ENCODE data around the gene UBE2I. TPM values are rescaled to one million over a fixed set of nuclear protein-coding genes. Genes with fewer than 3 reads are reported as not detected.

Gene UBE2I
- total RNA-seq, 1 experiment from 2014 or later, result 212 TPM

DNA sequence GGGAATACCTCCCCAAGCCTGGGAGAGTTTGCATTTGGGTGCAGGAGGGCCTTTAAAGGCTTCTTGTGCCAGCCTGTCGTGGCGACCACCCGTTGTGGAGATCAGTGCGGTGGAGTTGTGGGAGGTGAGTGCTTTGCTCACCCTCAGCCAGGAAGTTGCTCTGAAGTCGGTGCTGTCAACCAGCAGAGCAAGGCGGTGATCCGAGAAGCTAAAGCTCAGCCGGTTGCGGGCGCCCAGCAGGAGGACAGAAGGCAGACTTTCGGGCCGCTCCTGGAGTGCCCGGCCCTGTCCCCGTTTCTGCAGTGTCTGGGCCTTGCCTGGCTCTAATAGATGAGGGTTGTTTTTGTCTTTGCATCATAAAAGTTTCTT, 1.4 kb downstream of the UBE2I start:
- peak overlapping the region; percentile 100; the same call in 1 of the 2 replicates for H3K27ac ChIP-seq (ENCODE audit: low read depth, low read length)
- RAD21 ChIA-PET (ENCODE audit: low non-redundant PET in 1 of 2, low total read pairs in 2 of 2, uncharacterized antibody in 2 of 2, unreplicated experiment in 2 of 2), result no interaction called here

More for the DNA sequence above, 1.4 kb downstream of the UBE2I start:
- H3K9me2 ChIP-seq (ENCODE audit: insufficient read depth), result no peaks in the 10 kb centered on the region
- ChIA-PET CTCF (no interaction called here), POLR2A (no interaction called here)
- H3K79me2 ChIP-seq (ENCODE audit: insufficient read depth, low read length), result peaks cover 60% of the 10 kb centered on the region
- H4K20me1 ChIP-seq (ENCODE audit: insufficient read depth), result peaks cover 29% of the 10 kb centered on the region; the same call in 1 of the 2 replicates
- H2AFZ ChIP-seq (ENCODE audit: low read depth, low read length, poor library complexity, severe bottlenecking), result no peak overlapping the region
- BruUV-seq (replicated peaks), result no TSS peak
- TF ChIP-seq EZH2phosphoT487 (IDR thresholded peaks at IDR 0.05; ENCODE audit: borderline replicate concordance) (no peak), EGR1 (IDR thresholded peaks at IDR 0.05; ENCODE audit: low read depth) (no peak), RAD21 (IDR thresholded peaks at IDR 0.05; ENCODE audit: low read depth) (no peak), SP1 (IDR thresholded peaks at IDR 0.05; ENCODE audit: low read depth) (no peak), FOSL1 (IDR thresholded peaks at IDR 0.05; ENCODE audit: low read depth) (no peak), POLR2A (IDR thresholded peaks at IDR 0.05; ENCODE audit: borderline replicate concordance, extremely low read depth, insufficient read depth, insufficient read length) (no peak), SRF (IDR thresholded peaks at IDR 0.05; ENCODE audit: low read depth) (no peak), CEBPB (IDR thresholded peaks at IDR 0.05; ENCODE audit: low read depth) (no peak)
- TF ChIP-seq, protein P1, sequence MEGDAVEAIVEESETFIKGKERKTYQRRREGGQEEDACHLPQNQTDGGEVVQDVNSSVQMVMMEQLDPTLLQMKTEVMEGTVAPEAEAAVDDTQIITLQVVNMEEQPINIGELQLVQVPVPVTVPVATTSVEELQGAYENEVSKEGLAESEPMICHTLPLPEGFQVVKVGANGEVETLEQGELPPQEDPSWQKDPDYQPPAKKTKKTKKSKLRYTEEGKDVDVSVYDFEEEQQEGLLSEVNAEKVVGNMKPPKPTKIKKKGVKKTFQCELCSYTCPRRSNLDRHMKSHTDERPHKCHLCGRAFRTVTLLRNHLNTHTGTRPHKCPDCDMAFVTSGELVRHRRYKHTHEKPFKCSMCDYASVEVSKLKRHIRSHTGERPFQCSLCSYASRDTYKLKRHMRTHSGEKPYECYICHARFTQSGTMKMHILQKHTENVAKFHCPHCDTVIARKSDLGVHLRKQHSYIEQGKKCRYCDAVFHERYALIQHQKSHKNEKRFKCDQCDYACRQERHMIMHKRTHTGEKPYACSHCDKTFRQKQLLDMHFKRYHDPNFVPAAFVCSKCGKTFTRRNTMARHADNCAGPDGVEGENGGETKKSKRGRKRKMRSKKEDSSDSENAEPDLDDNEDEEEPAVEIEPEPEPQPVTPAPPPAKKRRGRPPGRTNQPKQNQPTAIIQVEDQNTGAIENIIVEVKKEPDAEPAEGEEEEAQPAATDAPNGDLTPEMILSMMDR (IDR thresholded peaks at IDR 0.05 in 2 of 3, conservative IDR thresholded peaks at IDR 0.05 in 1 of 3; ENCODE audit: borderline replicate concordance in 1 of 3, insufficient read depth in 1 of 3, low read depth in 2 of 3, low read length in 2 of 3), result no peak
- TF ChIP-seq, protein P2, sequence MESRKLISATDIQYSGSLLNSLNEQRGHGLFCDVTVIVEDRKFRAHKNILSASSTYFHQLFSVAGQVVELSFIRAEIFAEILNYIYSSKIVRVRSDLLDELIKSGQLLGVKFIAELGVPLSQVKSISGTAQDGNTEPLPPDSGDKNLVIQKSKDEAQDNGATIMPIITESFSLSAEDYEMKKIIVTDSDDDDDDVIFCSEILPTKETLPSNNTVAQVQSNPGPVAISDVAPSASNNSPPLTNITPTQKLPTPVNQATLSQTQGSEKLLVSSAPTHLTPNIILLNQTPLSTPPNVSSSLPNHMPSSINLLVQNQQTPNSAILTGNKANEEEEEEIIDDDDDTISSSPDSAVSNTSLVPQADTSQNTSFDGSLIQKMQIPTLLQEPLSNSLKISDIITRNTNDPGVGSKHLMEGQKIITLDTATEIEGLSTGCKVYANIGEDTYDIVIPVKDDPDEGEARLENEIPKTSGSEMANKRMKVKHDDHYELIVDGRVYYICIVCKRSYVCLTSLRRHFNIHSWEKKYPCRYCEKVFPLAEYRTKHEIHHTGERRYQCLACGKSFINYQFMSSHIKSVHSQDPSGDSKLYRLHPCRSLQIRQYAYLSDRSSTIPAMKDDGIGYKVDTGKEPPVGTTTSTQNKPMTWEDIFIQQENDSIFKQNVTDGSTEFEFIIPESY (IDR thresholded peaks at IDR 0.05; ENCODE audit: extremely low read depth, insufficient replicate concordance, low read length), result no peak
- TF ChIP-seq, protein P3, sequence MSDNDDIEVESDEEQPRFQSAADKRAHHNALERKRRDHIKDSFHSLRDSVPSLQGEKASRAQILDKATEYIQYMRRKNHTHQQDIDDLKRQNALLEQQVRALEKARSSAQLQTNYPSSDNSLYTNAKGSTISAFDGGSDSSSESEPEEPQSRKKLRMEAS (IDR thresholded peaks at IDR 0.05), result no peak
- H3K36me3 ChIP-seq (ENCODE audit: control insufficient read depth in 1 of 2, insufficient read depth in 2 of 2, low read length in 2 of 2), result peaks cover 16 to 34% of the 10 kb centered on the region in 2 experiments
- intact Hi-C loops (cut with micrococcal nuclease), result no loop called here
- H3K4me2 ChIP-seq (ENCODE audit: low read length), result peak overlapping the region; percentile 94
- H3K4me1 ChIP-seq (ENCODE audit: control insufficient read depth in 1 of 2, insufficient read depth in 2 of 2, low read length in 2 of 2), result peaks cover 11 to 46% of the 10 kb centered on the region in 2 experiments
- ATAC-seq (no peak), DNase-seq (ENCODE audit: low read depth, low spot score) (no peak)
- H3K27me3 ChIP-seq (ENCODE audit: insufficient read depth, low read length), result no peaks in the 10 kb centered on the region
- peak overlapping the region; percentile 98 to 99 for H3K4me3 ChIP-seq (replicated peaks in 1 of 2; ENCODE audit: low read depth in 1 of 2, low read length in 2 of 2)
- H3K9me3 ChIP-seq (ENCODE audit: control insufficient read depth in 1 of 2, insufficient read depth in 1 of 2, low read depth in 1 of 2, low read length in 2 of 2), result no peaks in the 10 kb centered on the region
- H3K9ac ChIP-seq (ENCODE audit: low read length), result peak overlapping the region; percentile 96

Data from HCT116 (cell line).